ENCODE measurements around the gene CAPN10.

DNA sequence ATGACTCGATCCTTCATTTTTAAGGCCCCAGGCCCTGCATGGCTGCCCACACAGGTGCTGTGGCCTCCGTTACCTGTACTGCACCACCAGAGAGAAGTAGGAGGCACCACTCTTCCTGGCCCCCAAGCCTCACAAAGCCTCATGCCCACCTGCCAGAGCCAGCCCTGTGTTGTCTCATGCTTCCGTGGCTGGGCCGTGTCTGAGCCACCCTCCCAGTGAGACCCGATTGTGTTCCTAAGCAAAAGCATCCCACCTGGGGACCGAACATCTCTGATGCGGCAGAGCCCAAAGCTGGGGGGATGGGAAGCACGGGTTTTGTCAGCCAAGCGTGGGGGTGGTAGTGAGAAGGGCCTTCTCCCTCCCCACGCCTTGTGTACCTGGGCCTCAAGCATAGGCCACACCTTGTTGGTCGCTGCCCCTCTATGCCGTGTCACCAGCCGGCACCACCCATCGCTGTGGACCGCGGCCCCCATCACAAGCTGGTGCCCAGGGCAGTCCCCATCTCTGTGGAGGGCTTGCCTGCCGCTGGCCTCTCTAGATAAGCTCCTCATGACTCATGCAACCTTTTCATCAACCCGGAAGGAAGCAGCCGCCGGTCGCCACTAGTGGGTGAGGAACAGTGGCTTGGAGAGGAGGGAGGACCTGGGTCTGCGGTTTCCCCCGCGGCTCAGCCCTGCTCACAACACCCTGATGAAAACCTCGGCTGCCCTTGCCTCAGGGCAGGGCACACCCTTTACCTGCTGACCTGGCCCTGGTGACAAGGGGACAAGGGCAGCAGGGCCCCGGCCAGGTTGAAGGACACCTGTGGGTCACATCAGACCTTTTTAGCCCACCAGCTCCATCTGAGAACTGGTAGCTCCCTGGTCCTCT, 21.0 kb upstream of the CAPN10 start:
- TF ChIP-seq ZNF274 (IDR thresholded peaks at IDR 0.05; ENCODE audit: low read depth, low read length) (no peak), YY1 (IDR thresholded peaks at IDR 0.05; ENCODE audit: insufficient read depth, insufficient read length) (no peak), SUZ12 (IDR thresholded peaks at IDR 0.05; ENCODE audit: extremely low read depth, insufficient read depth, insufficient read length) (no peak)

Measured in NT2/D1 (cell line).